Fibroblast of lung (primary cell): ENCODE measurements around the gene POLR2E.

Experiments used
- CTCF ChIP-seq, 2 donors: IDR thresholded peaks in 1 of 2; conservative IDR thresholded peaks in 1 of 2; 1 replicate in 1 of 2; 2 replicates in 1 of 2; pipeline ENCODE4 v1.5.1; 2011 to 2012; ENCODE audit warnings: low read length in 2 of 2, control low read depth in 1 of 2, inconsistent platforms in 1 of 2, low read depth in 1 of 2, mild to moderate bottlenecking in 1 of 2
- EZH2 ChIP-seq: IDR thresholded peaks from 2 replicates; pipeline ENCODE4 v1.5.1; 2012; ENCODE audit warnings: low read length, control low read depth, mild to moderate bottlenecking; ENCODE audit errors: missing control alignments

- TF ChIP-seq CTCF (conservative IDR thresholded peaks at IDR 0.05 in 1 of 2, IDR thresholded peaks at IDR 0.05 in 1 of 2; ENCODE audit: low read depth in 1 of 2, low read length in 2 of 2): no peak
- no peak for TF ChIP-seq EZH2
These were observed 53.1 kb downstream of the POLR2E start for GRCh38 chr19:1041835-1042685.
